Vagina (tissue), 2 donors: Measurements from ENCODE around the gene TIPARP.

Source experiments
- POLR2A ChIP-seq, 2 donors: fragments of 450-650 bp; IDR thresholded peaks; one replicate each; pipeline ENCODE4 v1.6.1; 2017; ENCODE audit warnings: antibody characterized with exemption in 2 of 2, mild to moderate bottlenecking in 2 of 2, moderate library complexity in 2 of 2
- POLR2AphosphoS5 ChIP-seq, 2 donors: sonication (generic); formaldehyde crosslinking; IDR thresholded peaks; one replicate each; pipeline ENCODE4 v1.9.0; 2017; ENCODE audit warnings: antibody characterized with exemption in 2 of 2, mild to moderate bottlenecking in 2 of 2, low read depth in 1 of 2; ENCODE audit not compliant: insufficient read depth in 1 of 2
- TF ChIP-seq, protein P1 (sequence below), 3 experiments: fragments of 450-650 bp in 2 of 3; fragments of 200-600 bp in 1 of 3; sonication (generic) in 1 of 3; IDR thresholded peaks; one replicate each; pipeline ENCODE4 v1.5.1; 2017 to 2019; ENCODE audit warnings: antibody characterized with exemption in 3 of 3, mild to moderate bottlenecking in 2 of 3, moderate library complexity in 2 of 3

DNA sequence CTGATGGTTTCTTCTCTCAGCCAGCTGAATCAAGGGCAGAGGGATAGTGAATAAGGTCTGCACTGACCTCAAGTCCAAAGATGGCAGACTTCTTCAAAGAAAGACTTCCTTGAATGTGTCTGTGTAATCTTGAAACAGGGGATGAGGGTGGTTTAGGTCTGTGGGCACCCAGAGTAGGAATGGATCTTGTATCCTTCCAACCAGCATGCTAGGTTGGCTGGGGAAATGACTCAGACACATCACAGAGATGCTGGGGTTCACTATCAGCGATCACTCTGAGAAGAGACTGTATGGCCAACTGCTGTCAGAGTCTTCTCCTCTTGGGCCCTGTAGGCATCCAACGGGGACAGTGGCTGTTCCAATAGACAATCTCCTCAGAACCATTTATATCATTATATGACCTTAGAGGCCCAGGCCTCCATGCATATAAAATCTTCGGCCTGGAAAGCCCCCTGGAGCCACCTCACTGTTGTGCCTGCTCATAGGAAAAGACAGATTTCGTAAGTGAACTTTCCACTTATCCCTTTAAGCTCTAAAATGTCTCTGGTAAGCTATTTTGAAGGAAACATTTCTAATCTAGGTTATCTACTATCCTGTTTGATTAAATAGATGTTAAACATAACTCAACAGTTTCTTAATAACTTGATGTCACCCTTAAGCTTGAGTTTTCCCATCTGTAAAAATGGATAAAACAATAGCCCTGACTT is 58.5 kb downstream of the TIPARP start:
- TF ChIP-seq POLR2A (IDR thresholded peaks at IDR 0.05) (no peak), POLR2AphosphoS5 (IDR thresholded peaks at IDR 0.05; ENCODE audit: insufficient read depth in 1 of 2, low read depth in 1 of 2) (no peak)
- TF ChIP-seq, protein P1, sequence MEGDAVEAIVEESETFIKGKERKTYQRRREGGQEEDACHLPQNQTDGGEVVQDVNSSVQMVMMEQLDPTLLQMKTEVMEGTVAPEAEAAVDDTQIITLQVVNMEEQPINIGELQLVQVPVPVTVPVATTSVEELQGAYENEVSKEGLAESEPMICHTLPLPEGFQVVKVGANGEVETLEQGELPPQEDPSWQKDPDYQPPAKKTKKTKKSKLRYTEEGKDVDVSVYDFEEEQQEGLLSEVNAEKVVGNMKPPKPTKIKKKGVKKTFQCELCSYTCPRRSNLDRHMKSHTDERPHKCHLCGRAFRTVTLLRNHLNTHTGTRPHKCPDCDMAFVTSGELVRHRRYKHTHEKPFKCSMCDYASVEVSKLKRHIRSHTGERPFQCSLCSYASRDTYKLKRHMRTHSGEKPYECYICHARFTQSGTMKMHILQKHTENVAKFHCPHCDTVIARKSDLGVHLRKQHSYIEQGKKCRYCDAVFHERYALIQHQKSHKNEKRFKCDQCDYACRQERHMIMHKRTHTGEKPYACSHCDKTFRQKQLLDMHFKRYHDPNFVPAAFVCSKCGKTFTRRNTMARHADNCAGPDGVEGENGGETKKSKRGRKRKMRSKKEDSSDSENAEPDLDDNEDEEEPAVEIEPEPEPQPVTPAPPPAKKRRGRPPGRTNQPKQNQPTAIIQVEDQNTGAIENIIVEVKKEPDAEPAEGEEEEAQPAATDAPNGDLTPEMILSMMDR (IDR thresholded peaks at IDR 0.05) = no peak
